Peyer's patch (tissue), 4 donors: ENCODE results near the gene TNIK.

Experiments used
- POLR2A ChIP-seq, 2 donors: fragments of 450-650 bp; IDR thresholded peaks; one replicate each; pipeline ENCODE4 v1.5.1; 2017; ENCODE audit warnings: antibody characterized with exemption in 2 of 2, mild to moderate bottlenecking in 2 of 2, moderate library complexity in 2 of 2
- TF ChIP-seq, protein P1 (sequence below), 6 experiments: fragments of 450-650 bp in 4 of 6; fragments of 200-600 bp in 2 of 6; sonication (generic) in 1 of 6; IDR thresholded peaks; one replicate each; pipeline ENCODE4 v1.5.1; 2017 to 2019; ENCODE audit warnings: antibody characterized with exemption in 6 of 6, mild to moderate bottlenecking in 3 of 6, moderate library complexity in 1 of 6

DNA sequence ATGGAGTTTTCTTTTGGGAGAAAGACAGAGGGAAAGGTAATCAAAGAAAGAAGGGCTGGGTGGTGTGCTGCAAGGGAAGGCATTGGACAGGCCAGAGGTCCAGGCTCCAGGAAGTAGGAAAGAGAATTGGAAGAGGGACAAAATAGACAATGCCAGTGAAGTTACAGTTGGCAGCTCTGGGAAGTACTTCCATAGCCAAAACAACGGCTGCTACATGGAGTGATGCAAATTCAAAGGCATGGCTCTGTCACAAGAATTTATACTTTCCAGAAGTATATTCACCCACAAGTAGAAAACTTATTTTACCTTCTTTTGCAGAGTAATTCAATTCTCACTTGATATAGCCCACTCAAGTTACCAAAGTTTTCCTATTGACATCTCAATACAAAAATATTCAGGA lies 191.5 kb downstream of the TNIK start:
- TF ChIP-seq, protein P1, sequence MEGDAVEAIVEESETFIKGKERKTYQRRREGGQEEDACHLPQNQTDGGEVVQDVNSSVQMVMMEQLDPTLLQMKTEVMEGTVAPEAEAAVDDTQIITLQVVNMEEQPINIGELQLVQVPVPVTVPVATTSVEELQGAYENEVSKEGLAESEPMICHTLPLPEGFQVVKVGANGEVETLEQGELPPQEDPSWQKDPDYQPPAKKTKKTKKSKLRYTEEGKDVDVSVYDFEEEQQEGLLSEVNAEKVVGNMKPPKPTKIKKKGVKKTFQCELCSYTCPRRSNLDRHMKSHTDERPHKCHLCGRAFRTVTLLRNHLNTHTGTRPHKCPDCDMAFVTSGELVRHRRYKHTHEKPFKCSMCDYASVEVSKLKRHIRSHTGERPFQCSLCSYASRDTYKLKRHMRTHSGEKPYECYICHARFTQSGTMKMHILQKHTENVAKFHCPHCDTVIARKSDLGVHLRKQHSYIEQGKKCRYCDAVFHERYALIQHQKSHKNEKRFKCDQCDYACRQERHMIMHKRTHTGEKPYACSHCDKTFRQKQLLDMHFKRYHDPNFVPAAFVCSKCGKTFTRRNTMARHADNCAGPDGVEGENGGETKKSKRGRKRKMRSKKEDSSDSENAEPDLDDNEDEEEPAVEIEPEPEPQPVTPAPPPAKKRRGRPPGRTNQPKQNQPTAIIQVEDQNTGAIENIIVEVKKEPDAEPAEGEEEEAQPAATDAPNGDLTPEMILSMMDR (IDR thresholded peaks at IDR 0.05): no peak
- no peak for TF ChIP-seq POLR2A (IDR thresholded peaks at IDR 0.05)
